Measurements from ENCODE around the gene POC1A. TPM values are rescaled to one million over a fixed set of nuclear protein-coding genes. Genes with fewer than 3 reads are reported as not detected.

The POC1A gene
- total RNA-seq, 1 donor from 2014 or later: 30.1 TPM

DNA sequence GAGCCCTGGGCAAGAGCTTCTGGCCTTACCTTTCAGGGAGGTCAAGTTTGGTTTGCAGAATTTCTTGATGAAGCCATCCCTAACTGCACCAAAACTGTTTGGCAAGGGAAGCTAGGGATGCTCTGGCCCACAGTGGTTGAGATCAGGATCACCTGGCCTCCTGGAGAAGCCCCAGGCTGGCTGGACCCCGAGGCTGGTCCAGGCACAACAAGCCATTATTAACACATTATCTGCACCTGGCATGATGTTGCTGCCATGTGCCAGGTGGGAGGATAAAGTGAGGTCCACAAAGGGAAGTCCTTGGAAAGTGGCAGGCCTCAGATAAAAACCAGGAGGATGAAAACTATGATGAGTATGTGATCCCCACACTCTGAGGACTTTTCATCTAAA lies 62.0 kb downstream of the POC1A start:
- H3K4me3 Mint-ChIP-seq: no peak overlapping the region
- H3K36me3 Mint-ChIP-seq (ENCODE audit: low read depth): peaks cover 7% of the 10 kb centered on the region
- H3K27me3 Mint-ChIP-seq (ENCODE audit: low read depth): no peaks in the 10 kb centered on the region
- no peak overlapping the region for H3K27ac Mint-ChIP-seq (ENCODE audit: unreplicated experiment)
- TF ChIP-seq, protein P1, sequence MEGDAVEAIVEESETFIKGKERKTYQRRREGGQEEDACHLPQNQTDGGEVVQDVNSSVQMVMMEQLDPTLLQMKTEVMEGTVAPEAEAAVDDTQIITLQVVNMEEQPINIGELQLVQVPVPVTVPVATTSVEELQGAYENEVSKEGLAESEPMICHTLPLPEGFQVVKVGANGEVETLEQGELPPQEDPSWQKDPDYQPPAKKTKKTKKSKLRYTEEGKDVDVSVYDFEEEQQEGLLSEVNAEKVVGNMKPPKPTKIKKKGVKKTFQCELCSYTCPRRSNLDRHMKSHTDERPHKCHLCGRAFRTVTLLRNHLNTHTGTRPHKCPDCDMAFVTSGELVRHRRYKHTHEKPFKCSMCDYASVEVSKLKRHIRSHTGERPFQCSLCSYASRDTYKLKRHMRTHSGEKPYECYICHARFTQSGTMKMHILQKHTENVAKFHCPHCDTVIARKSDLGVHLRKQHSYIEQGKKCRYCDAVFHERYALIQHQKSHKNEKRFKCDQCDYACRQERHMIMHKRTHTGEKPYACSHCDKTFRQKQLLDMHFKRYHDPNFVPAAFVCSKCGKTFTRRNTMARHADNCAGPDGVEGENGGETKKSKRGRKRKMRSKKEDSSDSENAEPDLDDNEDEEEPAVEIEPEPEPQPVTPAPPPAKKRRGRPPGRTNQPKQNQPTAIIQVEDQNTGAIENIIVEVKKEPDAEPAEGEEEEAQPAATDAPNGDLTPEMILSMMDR (conservative IDR thresholded peaks at IDR 0.05): no peak
- H3K4me1 Mint-ChIP-seq: peaks cover 42% of the 10 kb centered on the region
- DNase-seq (ENCODE audit: low read depth, low spot score): no peak
- H3K9me3 Mint-ChIP-seq: no peaks in the 10 kb centered on the region

DNA sequence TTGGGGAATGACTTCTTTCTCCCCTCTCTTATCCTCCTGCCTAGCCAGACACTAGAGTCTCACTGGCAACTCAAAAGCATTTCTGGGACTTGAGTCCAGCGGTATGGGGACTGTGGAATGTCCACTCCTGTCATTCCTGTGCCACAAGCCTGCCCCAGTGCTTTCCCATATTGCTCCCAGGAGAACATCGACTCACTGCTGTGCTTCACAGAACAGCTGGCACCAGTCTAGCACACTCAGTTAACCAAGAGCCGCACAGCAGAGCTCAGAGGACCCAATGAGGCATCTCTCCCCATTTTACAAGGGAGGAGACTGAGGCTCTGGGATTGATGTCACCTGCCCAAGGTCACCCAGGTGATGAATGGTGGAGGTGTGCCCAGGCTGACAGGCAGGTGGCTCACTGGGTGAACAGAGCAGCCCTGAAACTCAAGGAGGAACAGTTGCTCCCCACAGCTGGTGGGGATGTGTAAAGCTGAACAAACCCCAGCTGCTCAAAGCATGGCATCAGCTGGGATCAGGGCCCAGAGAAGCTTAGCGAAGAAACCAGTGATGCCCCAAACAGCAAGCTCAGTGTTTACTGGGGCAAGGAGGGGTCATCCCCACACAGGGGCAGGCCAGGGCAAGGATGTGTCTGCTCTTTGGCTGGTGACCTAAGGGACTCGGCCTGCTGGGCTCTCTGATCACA lies 62.5 kb downstream of the POC1A start:
- H3K27ac Mint-ChIP-seq (ENCODE audit: unreplicated experiment): no peak overlapping the region
- no peaks in the 10 kb centered on the region for H3K27me3 Mint-ChIP-seq (ENCODE audit: low read depth)
- peaks cover 45% of the 10 kb centered on the region for H3K4me1 Mint-ChIP-seq
- DNase-seq (ENCODE audit: low read depth, low spot score): no peak
- H3K36me3 Mint-ChIP-seq (ENCODE audit: low read depth): peaks cover 7% of the 10 kb centered on the region
- TF ChIP-seq, protein P1 (conservative IDR thresholded peaks at IDR 0.05): no peak
- no peaks in the 10 kb centered on the region for H3K9me3 Mint-ChIP-seq
- H3K4me3 Mint-ChIP-seq: no peak overlapping the region

DNA sequence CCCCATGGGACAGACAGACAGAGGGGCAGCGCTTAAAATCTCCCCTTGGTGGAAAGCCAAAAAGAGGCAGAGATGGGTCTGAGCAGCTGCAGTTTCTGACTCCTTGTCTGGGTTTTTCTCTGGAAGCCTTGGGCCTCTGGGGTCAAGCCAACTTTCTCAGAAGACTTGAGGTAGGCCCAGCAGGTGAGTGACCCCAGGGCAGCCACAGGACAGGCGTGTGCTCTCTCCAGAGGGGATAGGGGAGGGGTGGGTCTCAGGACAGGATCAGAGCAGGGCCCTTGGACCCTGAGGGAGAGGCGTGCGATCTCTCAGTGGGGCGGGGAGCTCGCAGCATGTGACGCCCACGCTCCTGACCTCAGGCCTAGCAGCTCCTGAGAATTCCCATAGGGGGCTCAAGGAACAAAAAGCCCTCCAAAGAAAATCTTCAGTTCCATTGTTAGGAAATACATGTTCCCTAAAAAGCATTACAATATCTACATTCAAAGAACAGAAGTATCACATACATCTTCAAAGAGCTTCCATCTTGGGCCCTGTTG lies 63.2 kb downstream of the POC1A start:
- Mint-ChIP-seq H3K36me3 (ENCODE audit: low read depth) (peaks cover 7% of the 10 kb centered on the region), H3K27ac (ENCODE audit: unreplicated experiment) (no peak overlapping the region), H3K9me3 (no peaks in the 10 kb centered on the region), H3K27me3 (ENCODE audit: low read depth) (no peaks in the 10 kb centered on the region), H3K4me1 (peaks cover 45% of the 10 kb centered on the region), H3K4me3 (no peak overlapping the region)
- TF ChIP-seq, protein P1 (conservative IDR thresholded peaks at IDR 0.05): no peak
- no peak for DNase-seq (ENCODE audit: low read depth, low spot score)

DNA sequence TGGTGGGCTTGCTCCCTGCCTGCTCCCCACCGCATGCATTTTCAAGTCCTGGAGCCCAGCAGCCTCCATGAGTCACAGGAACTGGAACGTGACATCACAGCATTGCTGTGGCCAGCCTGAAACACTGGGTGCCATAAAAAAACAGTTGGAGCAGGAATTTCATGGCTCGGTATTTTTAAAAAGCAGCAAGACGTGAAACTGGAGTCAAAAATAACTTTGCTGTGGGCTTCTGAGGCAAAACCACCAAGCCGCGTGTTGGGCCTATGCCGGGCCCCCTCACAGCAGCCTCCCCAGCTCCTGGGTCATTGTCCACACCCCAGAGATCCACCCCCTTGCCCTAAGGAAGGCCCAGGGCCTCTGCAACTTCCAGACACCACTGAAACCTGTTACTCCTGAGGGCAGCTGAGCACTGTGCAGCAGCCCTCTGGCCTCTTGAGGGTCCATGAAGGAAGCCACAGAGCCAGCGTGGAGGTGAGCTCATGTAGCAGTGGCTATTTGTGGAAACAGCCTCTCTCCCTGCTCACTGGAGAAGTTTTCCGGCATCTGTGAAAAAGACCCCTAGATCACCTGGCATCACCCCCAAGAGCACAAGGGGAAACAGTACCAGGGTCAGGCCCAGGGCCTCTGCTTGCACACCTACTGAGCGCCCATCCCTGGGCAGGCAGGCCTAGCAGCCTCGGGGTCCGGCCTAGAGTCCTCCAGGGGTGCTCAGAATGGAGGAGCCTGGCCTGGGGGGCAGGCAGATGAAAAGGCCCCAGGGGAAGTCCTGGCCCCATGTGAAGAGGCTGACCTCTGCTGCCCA lies 63.9 kb downstream of the POC1A start:
- peaks cover 4% of the 10 kb centered on the region for H3K36me3 Mint-ChIP-seq (ENCODE audit: low read depth)
- TF ChIP-seq, protein P1 (conservative IDR thresholded peaks at IDR 0.05): no peak
- no peaks in the 10 kb centered on the region for H3K9me3 Mint-ChIP-seq
- peaks cover 45% of the 10 kb centered on the region for H3K4me1 Mint-ChIP-seq
- peak overlapping the region; percentile 87 for H3K27ac Mint-ChIP-seq (ENCODE audit: unreplicated experiment)
- no peaks in the 10 kb centered on the region for H3K27me3 Mint-ChIP-seq (ENCODE audit: low read depth)
- no peak for DNase-seq (ENCODE audit: low read depth, low spot score)
- peak overlapping the region; percentile 12 for H3K4me3 Mint-ChIP-seq

DNA sequence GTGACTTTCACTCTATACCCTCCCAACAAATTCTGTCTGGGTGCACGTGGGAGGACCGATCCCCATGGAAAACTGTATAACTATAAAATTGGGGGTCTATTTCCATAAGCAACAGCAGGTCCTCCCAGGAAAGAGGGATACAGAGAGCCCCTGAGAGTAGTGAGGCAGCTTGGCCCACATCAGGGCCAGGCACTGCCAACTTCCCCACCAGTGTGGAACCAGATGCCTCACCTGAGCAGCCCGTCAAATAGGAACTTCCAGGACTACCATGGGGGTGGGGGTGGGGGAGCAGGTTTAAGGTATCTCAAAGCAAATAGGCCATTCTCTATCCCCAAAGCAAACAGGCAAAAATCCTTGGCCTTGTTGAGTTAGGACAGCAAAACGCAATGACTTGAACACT lies 64.5 kb downstream of the POC1A start:
- no peaks in the 10 kb centered on the region for H3K27me3 Mint-ChIP-seq (ENCODE audit: low read depth)
- H3K4me3 Mint-ChIP-seq: no peak overlapping the region
- TF ChIP-seq, protein P1 (conservative IDR thresholded peaks at IDR 0.05): no peak
- peak overlapping the region; percentile 87 for H3K27ac Mint-ChIP-seq (ENCODE audit: unreplicated experiment)
- H3K36me3 Mint-ChIP-seq (ENCODE audit: low read depth): peaks cover 4% of the 10 kb centered on the region
- peaks cover 45% of the 10 kb centered on the region for H3K4me1 Mint-ChIP-seq
- no peak for DNase-seq (ENCODE audit: low read depth, low spot score)
- no peaks in the 10 kb centered on the region for H3K9me3 Mint-ChIP-seq
